CD4-positive, alpha-beta T cell treated with Interleukin-6 for 4 hours (primary cell): ENCODE data around the gene AP3S1.

Experiments
- DNase-seq: peaks from one replicate; pipeline ENCODE4 v3.0.0-alpha.2; 2020; ENCODE audit warnings: mixed read lengths

The AP3S1 gene

DNA sequence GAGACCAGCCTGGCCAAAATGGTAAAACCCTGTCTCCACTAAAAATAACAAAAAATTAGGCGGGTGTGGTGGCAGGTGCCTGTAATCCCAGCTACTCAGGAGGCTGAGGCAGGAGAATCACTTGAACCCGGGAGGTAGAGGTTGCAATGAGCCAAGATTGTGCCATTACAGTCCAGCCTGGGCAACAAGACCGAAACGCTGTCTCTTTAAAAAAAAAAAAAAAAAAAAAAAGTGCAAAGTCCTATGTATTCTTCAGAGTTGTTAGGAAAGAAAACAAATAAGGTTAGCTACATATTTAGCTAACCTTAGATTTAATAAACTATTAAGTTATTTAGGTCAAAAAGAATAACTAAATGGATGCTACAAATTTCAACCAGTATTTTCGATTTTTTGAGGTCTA lies 11.8 kb upstream of the AP3S1 start:
- DNase-seq = no peak

DNA sequence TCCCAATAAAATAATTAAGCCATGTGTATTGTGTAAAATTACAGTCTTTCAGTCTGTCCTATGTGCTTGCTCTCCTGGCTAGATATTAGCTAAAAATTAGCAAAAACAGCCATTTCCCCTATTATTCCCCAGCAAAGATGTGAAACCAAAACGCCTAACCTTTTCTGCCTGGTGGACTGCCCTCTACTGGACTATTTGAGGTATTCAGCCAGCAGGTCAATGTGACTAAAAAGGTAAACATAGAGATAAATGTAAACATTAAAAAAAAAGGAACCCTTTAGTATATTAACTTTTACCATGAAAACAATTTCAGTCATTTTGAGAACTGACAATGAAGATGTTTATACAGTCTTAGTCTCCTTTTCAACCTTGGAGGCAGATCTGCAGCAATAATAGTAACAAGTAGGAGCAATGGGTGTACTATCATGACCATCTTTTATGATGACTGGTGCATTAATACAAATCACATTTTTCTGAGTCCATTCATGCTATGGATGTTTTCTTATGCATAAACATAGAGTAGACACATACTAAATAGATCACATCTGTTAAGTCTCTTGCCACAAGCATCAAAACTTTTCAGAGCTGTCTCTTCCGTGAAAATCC lies 10.5 kb upstream of the AP3S1 start:
- peak; percentile 16 for DNase-seq

DNA sequence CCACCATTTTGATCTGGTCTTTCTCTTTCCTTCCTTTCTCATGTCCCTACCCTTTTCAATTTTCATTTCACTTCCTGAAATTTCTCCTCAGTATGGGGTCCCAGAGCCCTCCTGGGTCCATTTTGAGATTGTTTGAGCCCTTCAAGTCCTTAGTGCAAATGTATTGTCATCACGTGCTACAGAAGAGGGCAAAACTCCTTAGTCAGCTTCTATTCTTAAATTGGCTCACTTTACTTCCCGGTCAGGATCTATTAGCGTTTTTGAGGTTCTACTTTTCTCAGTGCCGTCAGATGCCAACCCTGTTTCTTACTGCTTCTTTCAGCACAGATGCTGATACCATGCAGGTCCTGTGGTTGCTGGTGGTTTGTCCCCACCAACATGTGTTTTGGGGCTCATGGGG lies 6.3 kb upstream of the AP3S1 start:
- DNase-seq = no peak

DNA sequence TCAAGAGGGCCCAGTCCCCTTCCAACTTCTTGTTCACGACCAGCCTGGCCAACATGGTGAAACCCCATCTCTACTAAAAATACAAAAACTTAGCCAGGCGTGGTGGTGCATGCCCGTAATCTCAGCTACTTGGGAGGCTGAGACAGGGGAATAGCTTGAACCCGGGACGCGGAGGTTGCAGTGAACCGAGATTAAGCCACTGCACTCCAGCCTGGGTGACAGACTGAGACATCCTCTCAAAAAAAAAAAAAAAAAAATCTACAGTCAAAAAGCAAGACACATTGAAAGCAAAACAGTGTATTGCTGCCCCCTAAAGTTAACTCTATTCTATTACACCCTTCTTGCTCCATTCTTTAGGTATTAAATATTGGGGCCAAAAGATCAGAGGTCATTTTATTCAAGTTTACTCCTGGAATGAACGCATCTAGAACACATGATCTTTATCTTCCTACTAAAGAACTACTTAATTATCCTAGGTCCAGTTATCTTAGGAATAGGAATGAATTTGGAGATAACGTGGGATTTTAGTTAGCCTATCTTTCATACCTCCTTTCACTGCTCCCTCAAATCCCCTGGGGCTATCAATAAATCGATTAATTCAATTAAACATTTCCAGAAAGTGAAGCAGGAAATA lies 2.7 kb upstream of the AP3S1 start:
- DNase-seq = peak; percentile 34

DNA sequence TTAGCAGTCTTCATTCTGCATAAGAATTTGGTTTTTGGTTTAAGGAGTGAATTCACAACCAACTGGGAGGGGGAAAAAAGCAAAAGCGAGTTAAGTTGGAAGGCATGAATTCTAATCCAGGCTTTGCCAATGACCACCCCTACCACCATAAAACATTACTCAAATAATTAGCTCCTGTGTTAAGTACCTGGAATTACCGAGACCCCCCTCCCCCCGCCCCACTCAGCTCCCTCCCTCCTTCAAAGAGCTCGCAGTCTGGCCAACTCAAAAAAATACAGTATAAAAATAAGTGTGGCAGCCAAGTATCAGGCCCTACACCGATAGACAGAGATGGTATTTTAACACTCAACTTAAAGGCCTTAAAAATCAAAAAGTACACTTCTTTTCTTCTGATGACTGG lies 862 bp upstream of the AP3S1 start:
- DNase-seq = no peak

DNA sequence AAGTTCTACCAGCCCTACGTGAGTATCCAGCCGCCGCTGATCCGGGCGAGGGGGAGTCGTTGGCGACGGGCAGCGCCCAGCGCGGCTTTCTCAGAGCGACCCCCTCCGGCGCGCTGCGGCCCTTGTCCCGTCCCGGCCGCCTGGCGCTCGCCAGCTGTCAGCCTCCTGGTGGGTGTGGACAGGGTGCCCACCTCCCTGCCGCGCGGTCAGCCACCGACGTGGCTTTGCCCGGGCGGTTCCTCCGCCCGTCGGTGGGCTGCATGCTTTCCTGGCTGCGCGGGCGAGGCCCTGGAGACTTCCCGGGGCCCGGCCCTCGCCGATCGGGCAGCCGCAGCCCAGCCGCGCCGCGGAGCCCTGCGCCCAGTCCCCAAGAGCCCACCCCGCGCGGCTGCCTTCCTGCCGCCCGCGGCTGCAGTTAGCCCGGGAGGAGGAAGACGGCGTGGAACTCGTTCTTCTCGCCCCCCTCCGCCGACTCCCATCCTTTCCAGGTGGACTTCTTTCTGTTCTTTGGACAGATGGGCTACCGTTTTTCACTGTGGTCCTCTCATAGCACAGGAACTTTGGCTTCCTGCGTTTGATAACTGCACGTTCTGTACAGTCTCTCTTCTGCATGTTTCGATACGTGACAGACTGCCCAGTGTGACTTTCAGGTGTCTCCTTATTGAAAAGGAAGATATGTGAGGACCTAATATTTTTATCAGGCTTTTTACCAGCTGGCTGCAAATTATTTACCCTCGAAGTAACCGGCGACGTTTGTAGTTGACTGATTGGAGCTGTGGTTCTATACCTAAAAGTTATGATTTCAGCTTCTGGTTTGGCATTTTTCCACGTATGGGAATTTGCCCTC lies 577 bp downstream of the AP3S1 start:
- DNase-seq = peak; percentile 40

DNA sequence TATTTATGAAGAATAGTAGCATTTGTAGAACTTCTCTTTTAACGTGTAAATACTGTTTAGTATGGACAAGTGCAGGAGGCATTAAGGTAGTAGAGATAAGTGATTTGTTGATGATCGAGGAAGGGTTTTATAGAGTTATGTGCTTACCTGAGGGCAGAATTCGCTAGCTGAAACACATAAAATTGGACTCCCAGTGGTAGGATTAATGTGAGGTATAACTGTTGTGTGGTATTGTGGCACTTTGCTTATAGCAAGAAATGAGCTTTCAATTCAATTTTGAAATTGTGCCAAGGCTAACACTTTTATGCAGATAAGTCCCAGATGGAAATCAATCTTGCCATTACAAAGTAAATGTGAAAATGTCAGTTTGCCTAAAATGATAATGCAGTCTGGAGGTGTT lies 1.2 kb downstream of the AP3S1 start:
- DNase-seq = no peak

DNA sequence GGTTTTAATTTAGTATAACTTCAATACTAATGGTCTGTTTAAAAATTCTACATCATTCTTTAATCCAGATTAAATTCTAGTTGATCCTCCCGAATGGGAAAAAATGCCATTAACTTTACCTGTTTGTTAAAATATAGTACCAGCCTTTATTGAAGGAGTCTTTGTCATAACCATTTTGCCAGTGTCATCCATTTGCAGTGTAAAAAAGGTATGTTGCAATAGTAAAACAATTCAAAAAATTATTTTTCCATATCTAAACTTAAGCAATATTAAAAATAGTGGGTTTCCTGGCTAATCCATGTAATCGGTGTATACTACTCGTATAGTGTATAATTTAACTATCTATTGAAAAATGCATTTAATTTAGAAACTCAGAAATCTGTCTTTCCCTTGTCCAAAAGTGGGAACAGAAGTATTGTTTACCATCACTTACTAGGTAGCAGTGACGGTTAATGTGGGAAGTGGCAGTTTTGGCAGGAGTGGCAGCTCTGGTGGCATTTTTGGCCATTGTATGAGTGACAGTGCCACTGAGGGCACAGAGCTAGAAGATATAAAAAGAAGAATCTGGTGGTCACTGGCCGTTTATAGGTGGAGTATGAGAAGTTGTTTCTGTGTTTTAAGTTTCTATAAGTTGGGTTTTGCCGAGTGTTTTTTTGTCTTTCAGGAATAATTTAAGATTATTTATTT lies 1.9 kb downstream of the AP3S1 start:
- DNase-seq = no peak

DNA sequence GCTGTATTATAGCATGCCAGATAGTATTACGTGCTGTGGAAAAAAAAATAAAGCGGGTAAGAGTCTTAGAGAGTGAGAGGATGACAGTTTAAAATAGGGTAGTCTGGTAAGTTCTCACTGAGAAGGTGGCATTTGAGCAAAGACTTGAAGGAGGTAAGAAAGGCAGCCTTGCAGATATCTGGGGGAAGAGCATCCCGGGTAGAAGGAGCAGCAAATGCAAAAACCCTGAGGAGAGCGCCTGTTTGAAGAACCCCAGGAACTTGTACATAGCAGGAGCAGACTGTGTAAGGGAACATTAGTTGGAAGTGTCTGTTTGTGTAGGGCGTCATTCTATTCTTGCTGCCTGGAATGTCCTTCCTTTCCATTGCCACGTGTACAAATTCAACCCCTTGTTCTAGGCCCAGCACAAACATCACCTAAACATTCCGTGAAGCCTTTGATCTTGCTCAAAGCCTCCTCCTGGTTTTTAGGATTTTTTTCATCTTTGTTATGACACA lies 2.6 kb downstream of the AP3S1 start:
- no peak for DNase-seq

DNA sequence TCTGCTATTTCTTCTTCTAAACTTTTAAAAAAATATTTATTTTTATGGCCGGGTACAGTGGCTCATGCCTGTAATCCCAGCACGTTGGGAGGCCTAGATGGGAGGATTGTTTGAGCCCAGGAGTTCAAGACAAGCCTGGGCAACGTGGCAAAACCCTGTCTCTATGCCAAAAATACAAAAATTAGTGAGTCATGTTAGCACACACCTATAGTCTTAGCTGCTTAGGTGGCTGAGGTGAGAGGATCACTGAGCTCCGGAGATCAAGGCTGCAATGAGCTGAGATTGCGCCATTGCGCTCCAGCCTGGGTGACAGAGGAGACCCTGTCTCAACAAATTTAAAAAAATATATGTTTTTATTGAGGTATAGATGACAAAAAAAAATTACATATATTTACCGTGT lies 5.6 kb downstream of the AP3S1 start:
- DNase-seq = no peak

DNA sequence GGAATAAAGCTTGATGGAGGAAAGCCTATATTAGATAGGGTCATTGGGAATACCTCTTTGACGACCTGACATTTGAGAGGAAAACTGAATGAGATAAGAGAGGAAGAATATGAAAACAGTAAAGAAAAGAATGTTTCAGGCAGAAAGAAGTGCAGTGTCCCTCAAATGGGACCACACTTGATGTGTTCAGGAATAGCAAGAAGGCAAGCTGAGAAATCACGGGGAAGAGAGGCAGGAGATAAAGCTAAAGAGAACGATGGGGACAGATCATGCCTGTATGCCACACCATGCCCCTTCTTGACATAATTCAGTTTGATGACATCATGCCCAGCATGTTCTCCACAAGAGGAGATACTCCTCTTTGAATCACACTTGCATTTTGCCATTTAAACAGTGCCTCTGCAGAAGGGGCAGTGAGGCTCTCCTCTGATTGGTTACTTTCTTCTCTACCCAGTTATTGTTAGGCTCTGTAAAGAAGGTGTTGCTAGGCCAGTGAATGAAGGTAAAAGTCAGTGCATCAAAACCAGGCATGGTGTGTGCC lies 7.6 kb downstream of the AP3S1 start:
- no peak for DNase-seq

DNA sequence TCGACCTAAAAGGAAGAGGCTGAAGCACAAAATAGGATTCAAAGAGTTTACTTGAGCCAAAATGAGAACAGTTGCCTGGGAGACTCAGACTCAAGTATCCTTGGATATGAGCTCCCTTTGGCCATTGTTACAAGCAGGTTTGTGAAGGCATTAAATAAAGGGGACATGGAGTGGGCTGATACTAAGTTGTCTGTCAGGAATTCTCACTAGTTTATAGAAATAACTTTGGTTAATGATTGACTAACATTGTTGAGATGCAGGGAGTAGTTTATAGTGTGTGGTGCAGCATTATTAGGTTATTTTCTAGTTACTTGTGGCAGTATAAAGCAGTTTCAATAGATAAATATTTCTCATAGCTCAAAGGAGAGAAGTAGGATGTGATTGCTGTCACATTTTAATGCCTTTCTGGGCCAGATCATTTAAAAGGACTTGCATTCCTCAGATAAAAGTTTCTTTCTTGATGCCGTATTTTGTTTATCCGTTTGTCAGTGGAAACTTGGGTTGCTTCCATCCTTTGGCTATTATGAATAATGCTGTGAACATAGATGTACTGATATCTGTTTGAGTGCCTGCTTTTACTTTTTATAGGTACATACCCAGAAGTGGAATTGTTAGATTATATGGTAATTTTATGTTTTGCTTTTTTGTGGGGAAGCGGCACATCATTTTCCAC lies 9.1 kb downstream of the AP3S1 start:
- DNase-seq = no peak

DNA sequence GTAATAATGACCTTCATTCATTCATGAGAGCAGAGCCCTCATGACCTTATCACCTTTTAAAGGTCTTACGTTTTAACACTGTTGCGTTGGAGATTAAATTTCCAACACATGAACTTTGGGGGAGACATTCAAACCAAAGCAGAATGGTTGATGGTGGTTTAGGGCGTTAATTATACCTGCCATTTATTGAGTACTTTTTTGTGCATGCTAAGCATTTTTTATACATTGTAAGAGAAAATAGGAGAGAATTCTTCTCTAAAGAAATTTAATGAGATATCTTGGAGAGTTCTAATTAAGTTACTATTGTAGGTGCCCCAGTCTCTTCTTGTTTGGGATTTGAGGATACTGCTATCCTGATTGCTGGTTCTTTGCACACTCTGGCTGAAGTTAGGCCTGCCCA lies 12.4 kb downstream of the AP3S1 start:
- DNase-seq = no peak

DNA sequence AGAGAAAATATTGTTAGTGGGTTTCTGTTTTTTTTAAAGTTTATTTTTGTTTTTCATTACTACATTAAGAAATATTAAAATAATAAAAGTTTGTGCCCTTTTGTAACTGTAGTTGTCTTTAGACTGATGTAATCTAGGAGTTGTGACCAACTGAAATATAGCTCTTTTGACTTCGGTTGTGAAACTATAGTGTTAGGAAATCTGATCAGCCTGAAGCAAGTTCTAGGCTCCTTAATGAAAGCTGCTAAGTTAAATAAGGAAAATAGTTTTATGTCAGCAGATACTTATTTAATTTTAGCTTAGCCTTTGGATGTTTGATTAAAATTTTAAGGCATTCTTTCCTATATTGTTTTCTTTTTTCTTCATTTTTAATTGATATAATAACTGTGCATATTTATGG lies 14.2 kb downstream of the AP3S1 start:
- no peak for DNase-seq

DNA sequence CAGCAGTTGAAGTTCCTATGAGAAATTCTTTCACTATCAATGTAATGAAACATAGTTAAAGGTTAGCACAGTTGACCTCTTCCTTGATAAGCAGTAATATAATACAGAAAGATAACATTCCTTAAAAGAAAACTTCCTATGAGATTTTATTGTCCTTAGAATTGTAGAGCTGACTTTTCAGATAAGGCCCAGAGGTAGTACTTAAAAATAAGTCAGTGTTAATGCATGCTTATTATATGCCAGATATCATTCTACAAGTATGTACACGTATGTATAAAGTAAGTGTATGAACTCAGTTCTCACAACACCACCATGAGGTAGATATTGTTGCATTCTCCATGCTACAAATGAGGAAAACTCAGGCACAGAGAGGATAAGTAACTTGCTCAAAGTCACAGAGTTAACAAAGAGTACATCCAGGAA lies 15.3 kb downstream of the AP3S1 start:
- no peak for DNase-seq

DNA sequence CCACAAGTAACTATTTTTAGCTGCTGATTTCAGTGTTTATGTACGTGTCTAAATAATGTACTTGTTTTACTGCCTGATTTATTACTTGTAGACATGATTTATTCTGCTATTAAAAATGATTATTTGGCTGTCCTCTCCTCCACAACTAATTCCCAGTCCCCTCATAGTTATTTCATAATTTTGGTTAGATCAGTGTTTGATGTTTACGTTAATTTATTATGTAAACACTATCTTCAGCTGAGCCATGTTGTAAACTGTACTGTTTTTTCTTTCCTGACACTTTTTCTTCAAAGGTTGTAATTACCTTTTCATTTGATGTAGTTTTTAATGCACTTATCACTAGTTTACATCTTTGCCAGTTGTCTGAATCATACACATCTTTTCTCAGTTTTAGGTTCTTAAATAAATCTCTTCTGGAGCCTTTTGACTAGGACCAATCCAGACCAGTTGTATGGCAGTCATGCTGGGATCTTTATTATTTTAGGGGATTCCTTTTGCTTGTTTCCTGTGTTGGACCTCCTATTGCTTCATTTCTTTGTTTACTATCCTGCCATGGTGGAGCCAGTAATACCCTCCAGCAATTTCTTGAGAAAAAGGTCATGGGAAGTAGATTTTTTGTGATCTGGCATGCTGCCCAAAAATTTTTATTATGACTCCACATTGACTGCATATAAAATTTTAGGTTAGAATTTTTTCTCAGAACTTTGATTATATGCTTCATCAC lies 16.1 kb downstream of the AP3S1 start:
- DNase-seq = no peak

DNA sequence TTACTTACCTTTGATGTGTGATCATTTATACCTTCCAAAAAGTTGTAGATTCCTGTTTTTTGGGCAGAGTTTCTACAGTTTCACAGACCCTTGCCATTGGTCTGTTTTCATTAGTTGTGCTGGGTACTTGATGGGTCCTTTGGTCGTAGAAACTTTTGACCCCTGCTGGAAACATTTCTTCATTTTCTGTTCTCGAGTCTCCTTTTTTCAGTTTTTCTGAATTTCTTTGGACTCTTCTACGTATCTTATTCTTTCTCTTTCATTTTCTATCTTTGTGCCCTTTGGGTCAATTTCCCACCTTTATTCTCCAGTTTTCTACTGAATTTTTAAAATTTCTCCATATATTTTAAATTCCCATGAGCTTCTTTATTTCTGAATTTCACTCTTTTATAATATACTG lies 16.7 kb downstream of the AP3S1 start:
- no peak for DNase-seq

DNA sequence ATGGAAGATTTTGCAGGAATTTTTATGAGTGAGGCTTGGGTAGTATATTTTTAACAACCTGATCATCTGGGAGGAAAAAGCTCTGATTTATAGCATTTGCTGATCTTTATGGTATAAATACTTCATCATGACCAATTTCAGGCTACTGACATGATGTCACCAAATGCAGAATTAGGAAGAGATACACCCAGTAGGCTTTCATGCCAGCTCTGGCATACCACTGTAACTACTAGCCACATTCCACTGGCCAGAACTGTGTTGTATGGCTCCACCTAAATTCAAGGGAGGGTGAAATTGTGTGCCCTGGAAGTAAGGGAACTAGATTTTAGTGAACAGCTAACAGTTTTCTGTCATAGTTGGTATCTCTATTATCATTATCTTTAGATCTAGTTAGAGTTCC lies 17.6 kb downstream of the AP3S1 start:
- DNase-seq = no peak

DNA sequence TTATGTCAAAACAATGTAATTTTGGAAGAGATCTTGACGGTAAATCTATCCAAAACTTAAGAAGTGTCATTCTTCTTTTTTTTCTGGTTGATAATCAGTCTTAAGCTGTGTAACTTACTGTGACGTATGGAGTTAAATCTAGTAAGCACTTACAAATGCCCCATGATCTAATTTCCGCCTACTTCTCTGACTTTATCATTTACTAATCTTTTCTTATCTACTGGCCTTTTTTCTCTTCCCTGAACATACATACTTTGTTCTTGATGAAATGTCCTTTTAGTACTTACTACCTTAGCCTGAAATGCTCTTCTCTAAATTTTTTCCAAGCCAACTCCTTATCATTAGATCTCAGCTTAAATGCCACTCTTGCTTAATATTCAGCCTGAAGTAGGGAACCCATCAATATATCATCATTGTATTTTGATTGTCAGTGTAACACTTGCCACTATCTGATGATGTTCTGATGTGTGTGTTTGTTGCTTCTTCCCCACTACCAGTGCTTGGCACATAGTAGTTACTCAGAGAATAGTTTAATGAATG lies 27.6 kb downstream of the AP3S1 start:
- no peak for DNase-seq

DNA sequence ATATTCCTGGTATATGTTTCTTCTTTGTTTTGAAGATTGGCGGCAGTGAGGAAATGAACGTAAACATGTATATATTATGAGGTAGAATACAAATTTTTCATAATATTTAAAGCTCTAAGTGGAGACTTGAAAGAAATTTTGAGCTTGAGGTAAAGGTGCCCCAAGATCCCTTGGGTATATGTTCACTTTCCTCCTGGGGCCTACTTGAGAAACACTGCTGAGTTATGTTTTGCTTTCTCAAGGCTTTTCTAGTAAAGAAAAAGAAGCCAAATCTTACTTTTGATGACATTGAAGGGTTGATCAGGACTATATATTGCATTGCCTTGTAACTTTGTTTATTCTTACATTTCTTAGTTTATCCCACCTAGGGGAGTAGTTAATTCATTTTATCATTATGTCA lies 30.7 kb downstream of the AP3S1 start:
- DNase-seq = no peak

DNA sequence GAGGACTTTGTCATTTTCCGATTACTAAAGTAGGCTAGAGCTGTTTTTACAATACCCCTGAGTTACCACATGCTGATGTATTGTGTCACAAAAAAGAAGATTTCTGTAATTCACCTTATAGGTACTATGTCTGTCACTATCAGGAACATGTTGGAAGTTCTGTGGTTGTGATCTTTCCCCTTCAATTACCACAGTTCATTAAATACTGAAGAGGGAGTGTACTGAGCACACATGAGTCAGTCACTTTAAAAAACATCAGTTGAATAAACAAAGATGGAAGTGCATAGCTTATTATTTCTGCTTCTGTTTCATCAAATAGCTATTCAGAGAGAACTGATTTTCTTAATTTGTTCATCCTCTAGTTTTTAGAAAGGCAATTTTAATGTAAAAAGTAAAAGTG lies 31.7 kb downstream of the AP3S1 start:
- no peak for DNase-seq

DNA sequence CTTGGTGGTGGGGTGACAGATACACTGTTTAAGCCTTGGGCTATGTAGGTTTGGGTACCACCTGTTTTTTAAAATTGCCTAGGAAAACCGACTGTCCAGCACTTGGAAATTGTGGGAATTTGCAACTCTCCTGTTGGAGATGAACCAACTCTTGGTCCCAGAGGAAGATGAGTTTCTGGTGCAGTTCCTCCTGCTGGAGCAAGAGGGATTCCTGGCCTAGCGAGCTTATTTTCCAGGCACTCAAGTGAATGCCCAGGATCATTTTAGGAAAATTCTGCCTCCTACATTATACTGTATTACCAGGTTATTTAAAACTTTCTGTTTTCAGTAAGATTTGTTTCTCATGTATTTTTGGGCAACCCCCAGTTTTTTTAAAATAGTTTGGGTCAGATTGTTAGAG lies 33.7 kb downstream of the AP3S1 start:
- no peak for DNase-seq
